ENCODE results near the gene CCDC50.

The CCDC50 gene

DNA sequence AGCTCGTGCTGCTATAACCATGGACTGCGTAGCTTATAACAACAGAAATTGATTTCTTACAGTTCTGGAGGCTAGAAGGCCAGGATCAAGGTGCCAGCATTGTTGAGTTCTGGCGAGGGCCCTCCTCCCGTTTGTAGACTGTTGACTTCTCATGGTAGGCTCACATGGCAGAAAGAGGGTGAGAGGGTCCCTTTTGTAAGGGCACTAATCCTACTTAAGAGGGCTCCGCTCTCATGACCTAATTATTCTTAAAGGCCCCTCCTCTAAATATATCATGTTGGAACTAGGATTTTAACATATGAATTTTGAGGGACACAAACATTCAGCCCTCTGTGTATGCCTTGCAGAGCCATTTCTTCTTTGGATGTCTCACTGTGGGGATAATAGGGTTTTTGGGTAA lies 103.0 kb downstream of the CCDC50 start:
- DNase-seq = no peak

DNA sequence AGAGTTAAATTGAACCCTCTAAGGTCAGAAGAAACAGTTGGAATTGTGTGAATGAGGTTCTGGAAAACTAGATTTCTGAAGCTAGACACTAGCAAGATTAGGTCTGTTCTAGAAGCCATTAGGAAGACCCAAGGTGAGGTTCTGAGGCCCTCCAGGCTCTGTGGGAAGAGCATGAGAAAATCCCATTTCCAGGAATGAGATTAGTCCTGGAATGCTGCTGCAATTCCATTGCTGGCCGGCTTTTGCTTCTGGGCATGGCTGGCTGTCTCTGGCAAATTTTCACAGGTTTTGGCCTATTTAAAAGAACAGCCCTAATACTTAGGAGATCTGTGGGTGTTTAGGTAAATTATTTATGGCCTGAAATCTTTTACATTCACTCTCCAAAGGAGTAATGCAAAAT lies 104.8 kb downstream of the CCDC50 start:
- DNase-seq = no peak

DNA sequence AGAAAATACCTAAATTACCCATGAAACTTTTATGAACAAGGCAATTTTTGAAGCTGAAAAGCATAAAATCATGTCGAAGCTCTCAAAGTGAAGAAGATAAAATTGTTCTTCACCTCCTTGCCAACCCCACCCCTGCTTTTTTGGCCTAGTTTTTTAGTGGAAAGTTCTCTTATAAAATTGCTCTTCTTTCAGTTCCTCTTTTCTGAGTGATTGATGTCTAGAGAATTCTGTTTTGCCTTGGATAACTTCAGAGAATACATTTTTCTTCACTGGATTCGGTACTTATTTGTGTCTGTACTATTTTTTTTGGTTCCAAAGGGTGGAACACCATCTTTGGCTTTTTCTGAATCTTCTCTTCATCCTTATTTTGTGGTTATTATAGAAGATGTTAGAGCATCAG lies 106.8 kb downstream of the CCDC50 start:
- DNase-seq = no peak

DNA sequence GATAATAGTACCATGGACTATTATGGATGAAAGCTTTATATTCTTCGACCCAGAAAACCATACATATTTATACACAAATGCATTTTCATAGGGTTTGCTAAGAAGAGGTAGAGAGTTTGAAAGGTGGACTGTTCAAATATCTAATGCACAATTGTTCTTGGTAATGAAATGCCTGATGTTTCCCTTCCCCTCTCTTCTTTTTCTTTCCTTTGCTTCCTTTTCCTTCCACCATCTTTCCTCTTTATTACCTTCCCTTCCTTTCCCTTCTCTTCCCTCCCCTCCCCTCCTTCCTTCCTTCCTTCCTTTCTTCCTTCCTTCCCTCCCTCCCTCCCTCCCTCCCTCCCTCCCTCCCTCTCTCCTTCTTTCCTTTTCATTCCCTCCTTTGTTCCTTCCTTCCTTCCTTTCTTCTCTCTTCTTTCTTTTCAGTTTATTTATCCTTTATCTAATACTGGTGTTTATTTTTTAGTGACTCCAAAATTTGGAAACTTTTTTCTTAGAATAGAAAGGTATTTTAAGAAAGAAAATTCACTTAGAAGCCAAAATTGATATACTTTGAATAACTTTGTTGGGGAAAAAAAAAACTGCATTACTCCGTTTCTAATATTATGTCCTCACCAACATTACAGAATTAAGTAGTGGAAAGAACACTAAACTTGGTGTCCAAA lies 109.1 kb downstream of the CCDC50 start:
- DNase-seq = no peak

DNA sequence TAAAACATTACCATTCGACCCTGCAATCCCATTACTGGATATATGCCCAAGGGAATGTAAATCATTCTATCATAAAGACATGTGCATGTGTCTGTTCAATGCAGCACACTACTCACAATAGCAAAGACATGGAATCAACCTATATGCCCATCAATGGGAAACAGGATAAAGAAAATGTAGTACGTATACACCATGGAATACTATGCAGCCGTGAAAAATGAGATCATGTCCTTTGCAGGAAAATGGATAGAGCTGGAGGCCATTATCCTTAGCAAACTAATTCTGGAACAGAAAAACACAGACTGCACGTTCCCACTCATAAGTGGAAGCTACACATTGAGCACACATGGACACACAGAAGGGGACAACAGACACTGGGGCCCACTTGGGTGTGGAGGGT lies 111.3 kb downstream of the CCDC50 start:
- DNase-seq = no peak

DNA sequence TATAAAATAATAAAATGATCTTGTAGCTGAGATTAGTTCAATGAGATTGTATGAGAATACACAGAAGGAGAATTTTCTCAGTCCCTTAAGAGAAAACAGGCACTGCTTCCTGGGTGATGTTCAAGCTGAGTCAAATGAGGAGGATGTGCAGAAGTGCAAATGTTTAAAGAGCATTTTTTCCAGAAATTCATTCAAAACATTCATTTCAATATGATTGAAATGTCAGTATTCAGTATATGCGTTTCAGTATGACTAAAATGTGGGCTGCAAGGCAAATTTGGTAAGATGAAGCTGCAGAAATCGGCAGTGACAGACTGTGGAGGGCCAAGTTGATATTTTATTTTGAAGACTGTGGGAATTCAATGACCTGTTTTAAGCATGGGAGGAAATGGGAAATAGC lies 112.5 kb downstream of the CCDC50 start:
- DNase-seq = no peak

DNA sequence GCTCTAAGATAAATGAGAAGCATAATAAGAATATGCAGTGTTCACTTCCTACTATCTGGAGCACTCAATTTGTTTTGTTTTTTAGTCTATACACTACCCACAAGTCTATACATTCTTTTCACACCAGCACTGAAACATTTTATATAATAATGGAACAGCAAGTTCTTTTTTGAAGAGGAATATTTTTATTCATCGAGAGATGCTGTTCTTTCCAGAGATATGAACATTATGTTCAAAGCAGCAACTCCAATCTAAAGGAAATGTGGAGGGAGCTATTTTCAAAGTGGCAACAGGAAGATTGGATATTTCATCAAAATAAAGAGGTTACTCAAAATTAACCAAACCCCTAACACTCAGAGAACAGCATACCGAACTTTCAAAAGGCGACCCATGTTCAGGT lies 115.4 kb downstream of the CCDC50 start:
- no peak for DNase-seq

Measured in activated effector memory CD4-positive, alpha-beta T cell treated with anti-CD3 and anti-CD28 coated beads, Interleukin-2, amount 50 U/mL, for 16 hours (primary cell).